ENCODE data around the gene GSAP.

DNA sequence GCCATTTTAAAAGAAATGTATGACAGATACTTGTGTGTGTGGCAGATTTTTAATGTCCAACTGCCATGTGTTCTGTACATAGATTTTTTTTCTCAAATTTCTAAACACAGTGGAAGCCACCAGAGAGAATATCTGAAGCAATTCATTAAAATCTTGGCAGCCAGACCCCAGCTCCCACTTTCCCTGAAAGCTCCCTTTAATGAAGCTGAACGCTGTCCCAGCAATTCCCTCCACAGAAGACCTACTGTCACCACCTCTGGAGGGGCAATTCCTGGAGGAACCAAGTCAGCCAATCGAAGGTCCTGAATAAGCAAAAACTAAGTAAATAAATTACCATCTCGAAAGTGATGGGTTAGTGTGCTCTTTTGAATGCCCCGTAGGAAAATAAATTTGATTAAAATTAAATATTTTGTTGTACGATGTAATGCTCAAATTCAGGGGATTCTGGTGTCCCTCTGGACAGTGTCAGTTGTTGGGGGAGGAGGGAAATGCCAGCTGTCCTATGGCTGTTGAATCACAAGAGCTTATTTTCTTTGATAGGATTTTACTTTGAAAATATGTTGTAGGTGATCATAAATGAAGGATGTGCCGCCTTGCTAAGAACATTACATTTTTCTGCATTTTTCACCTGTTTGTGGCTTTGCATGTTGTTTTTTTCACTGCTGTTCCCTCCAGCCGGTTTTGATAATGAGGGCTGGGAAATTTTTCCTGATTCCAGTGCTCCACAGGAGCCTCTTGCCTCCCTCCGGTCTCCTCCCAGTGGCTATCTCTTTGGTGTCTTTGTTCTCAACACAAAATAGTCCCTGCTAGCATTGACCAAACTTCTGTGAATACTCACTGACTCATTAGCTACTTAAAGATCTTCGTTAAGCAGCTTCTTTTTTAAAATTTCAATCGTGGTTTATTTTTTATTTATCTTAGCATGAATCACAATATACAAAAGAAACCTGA lies 9.2 kb upstream of the GSAP start:
- TF ChIP-seq CTCF (IDR thresholded peaks at IDR 0.05; ENCODE audit: low read length) (no peak), EZH2 (IDR thresholded peaks at IDR 0.05; ENCODE audit: borderline replicate concordance, low read length) (no peak)

Data from OCI-LY1 (cell line).